ENCODE data around the gene SLC38A4.

DNA sequence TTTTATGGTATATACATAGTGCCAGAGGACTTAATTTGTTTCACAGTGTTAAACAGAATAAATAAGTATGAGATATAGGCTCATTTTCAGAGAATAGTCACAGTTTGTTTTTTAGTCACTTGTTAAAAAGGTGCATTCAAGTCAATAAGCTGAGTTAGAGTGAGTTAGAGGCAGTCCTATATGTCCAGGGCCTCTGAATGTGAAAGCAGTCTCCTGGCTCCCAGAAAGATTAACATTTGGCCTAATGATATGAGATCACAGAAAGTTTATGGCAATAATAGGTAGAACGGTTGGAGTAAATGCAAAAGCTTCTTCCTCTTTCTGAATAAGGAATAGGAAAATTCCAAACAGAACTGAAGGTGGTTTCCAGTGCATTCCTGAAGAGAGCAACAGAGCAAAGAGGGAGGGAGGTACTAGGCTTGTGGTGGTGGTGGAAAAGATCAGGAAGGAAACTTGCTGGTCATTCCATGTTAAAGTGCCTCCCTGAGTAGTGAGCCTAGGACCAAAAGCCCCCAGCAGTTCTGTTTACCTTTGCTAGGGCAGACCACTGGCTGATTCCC, 54.4 kb downstream of the SLC38A4 start:
- TF ChIP-seq, protein P1, sequence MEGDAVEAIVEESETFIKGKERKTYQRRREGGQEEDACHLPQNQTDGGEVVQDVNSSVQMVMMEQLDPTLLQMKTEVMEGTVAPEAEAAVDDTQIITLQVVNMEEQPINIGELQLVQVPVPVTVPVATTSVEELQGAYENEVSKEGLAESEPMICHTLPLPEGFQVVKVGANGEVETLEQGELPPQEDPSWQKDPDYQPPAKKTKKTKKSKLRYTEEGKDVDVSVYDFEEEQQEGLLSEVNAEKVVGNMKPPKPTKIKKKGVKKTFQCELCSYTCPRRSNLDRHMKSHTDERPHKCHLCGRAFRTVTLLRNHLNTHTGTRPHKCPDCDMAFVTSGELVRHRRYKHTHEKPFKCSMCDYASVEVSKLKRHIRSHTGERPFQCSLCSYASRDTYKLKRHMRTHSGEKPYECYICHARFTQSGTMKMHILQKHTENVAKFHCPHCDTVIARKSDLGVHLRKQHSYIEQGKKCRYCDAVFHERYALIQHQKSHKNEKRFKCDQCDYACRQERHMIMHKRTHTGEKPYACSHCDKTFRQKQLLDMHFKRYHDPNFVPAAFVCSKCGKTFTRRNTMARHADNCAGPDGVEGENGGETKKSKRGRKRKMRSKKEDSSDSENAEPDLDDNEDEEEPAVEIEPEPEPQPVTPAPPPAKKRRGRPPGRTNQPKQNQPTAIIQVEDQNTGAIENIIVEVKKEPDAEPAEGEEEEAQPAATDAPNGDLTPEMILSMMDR (IDR thresholded peaks at IDR 0.05), result no peak
- TF ChIP-seq POLR2A (IDR thresholded peaks at IDR 0.05), result no peak
